BE2C (cell line): ENCODE results near the gene ATP9B.

Experiments used
- DNase-seq: peaks from one replicate; pipeline ENCODE4 v3.0.0-alpha.2; 2020
- H3K27me3 ChIP-seq: fragments of 250-450 bp; sonication (Bioruptor Pico); 2 replicates; pipeline ENCODE4 v1.5.1; 2020; ENCODE audit warnings: mild to moderate bottlenecking
- H3K36me3 ChIP-seq: fragments of 250-450 bp; sonication (Bioruptor Pico); 2 replicates; pipeline ENCODE4 v1.5.1; 2020; ENCODE audit warnings: mild to moderate bottlenecking
- H3K4me1 ChIP-seq: fragments of 250-450 bp; sonication (Bioruptor Pico); 2 replicates; pipeline ENCODE4 v1.5.1; 2020
- H3K4me3 ChIP-seq: 2 replicates; pipeline ENCODE4 v1.5.1; 2011; ENCODE audit warnings: low read depth, low read length
- H3K9me3 ChIP-seq: fragments of 250-450 bp; sonication (Bioruptor Pico); 2 replicates; pipeline ENCODE4 v1.5.1; 2020
- CTCF ChIP-seq: IDR thresholded peaks from 2 replicates; pipeline ENCODE4 v1.5.1; 2012; ENCODE audit warnings: mild to moderate bottlenecking, low read depth, low read length

ATP9B gene

GRCh38 chr18:79360933-79361332 lies 291.7 kb downstream of the ATP9B start:
- H3K36me3 ChIP-seq: no peaks in the 10 kb centered on the region
- no peaks in the 10 kb centered on the region for H3K27me3 ChIP-seq
- no peak for DNase-seq
- H3K9me3 ChIP-seq: no peaks in the 10 kb centered on the region
- no peaks in the 10 kb centered on the region for H3K4me1 ChIP-seq
- no peak overlapping the region for H3K4me3 ChIP-seq
- no peak for TF ChIP-seq CTCF

- H3K36me3 ChIP-seq: no peaks in the 10 kb centered on the region
- H3K4me1 ChIP-seq: no peaks in the 10 kb centered on the region
- no peaks in the 10 kb centered on the region for H3K27me3 ChIP-seq
- no peak for DNase-seq
- no peak for TF ChIP-seq CTCF
- H3K4me3 ChIP-seq: no peak overlapping the region
- no peaks in the 10 kb centered on the region for H3K9me3 ChIP-seq
These were observed 292.8 kb downstream of the ATP9B start for GRCh38 chr18:79361766-79362522.

GRCh38 chr18:79365701-79366100 lies 296.5 kb downstream of the ATP9B start:
- Histone ChIP-seq H3K36me3 (no peaks in the 10 kb centered on the region), H3K9me3 (no peaks in the 10 kb centered on the region), H3K4me1 (no peaks in the 10 kb centered on the region), H3K4me3 (no peak overlapping the region), H3K27me3 (no peaks in the 10 kb centered on the region)
- DNase-seq: no peak
- TF ChIP-seq CTCF: no peak

- H3K36me3 ChIP-seq: no peaks in the 10 kb centered on the region
- no peak overlapping the region for H3K4me3 ChIP-seq
- no peak for DNase-seq
- no peak for TF ChIP-seq CTCF
- no peaks in the 10 kb centered on the region for H3K9me3 ChIP-seq
- H3K27me3 ChIP-seq: no peaks in the 10 kb centered on the region
- H3K4me1 ChIP-seq: no peaks in the 10 kb centered on the region
These were observed 297.2 kb downstream of the ATP9B start for GRCh38 chr18:79366177-79367094.

GRCh38 chr18:79367480-79367879 lies 298.3 kb downstream of the ATP9B start:
- no peak for DNase-seq
- no peak overlapping the region for H3K4me3 ChIP-seq
- TF ChIP-seq CTCF: no peak
- no peaks in the 10 kb centered on the region for H3K27me3 ChIP-seq
- H3K4me1 ChIP-seq: no peaks in the 10 kb centered on the region
- no peaks in the 10 kb centered on the region for H3K9me3 ChIP-seq
- H3K36me3 ChIP-seq: no peaks in the 10 kb centered on the region

GRCh38 chr18:79367989-79368388 lies 298.8 kb downstream of the ATP9B start:
- peak; percentile 29 for DNase-seq
- no peak overlapping the region for H3K4me3 ChIP-seq
- H3K36me3 ChIP-seq: no peaks in the 10 kb centered on the region
- H3K9me3 ChIP-seq: no peaks in the 10 kb centered on the region
- no peaks in the 10 kb centered on the region for H3K4me1 ChIP-seq
- no peaks in the 10 kb centered on the region for H3K27me3 ChIP-seq
- no peak for TF ChIP-seq CTCF
